GM23248 (cell line): ENCODE data around the gene CENPX. TPM values are rescaled to one million over a fixed set of nuclear protein-coding genes. Genes with fewer than 3 reads are reported as not detected.
"Not testable (repeated sequence)": the region's sequence is repeated elsewhere in the genome, so short reads cannot be mapped to it uniquely, and the experiment has no call there.

Experiments used
- DNase-seq: peaks from one replicate; pipeline ENCODE4 v3.0.0-alpha.2; 2015
- H2AFZ ChIP-seq: fragments of 200-600 bp; sonication (generic); 2 replicates; pipeline ENCODE4 v1.6.1; 2016; ENCODE audit warnings: antibody characterized with exemption
- H3F3A ChIP-seq: fragments of 200-600 bp; sonication (generic); 2 replicates; pipeline ENCODE4 v1.6.1; 2016; ENCODE audit warnings: mild to moderate bottlenecking, antibody characterized with exemption, mixed run types; ENCODE audit not compliant: insufficient read depth
- H3K27ac ChIP-seq: fragments of 200-600 bp; sonication (generic); 2 replicates; pipeline ENCODE4 v1.5.1; 2016; ENCODE audit warnings: mild to moderate bottlenecking
- H3K27me3 ChIP-seq: fragments of 200-600 bp; sonication (generic); replicated peaks from 2 replicates; pipeline ENCODE4 v1.6.1; 2016; ENCODE audit warnings: mild to moderate bottlenecking; ENCODE audit not compliant: insufficient read depth
- H3K36me3 ChIP-seq: fragments of 200-600 bp; sonication (generic); 2 replicates; pipeline ENCODE4 v1.6.1; 2016; ENCODE audit warnings: low read depth, mild to moderate bottlenecking
- H3K4me1 ChIP-seq: fragments of 200-600 bp; sonication (generic); 2 replicates; pipeline ENCODE4 v1.6.1; 2016; ENCODE audit warnings: mild to moderate bottlenecking; ENCODE audit not compliant: insufficient read depth
- H3K4me2 ChIP-seq: fragments of 200-600 bp; sonication (generic); one replicate; pipeline ENCODE4 v1.6.1; 2016; ENCODE audit warnings: mild to moderate bottlenecking; ENCODE audit not compliant: unreplicated experiment
- H3K4me3 ChIP-seq: fragments of 200-600 bp; sonication (generic); 2 replicates; pipeline ENCODE4 v1.5.1; 2016; ENCODE audit warnings: mild to moderate bottlenecking
- H3K79me2 ChIP-seq: fragments of 200-600 bp; sonication (generic); 2 replicates; pipeline ENCODE4 v1.6.1; 2016; ENCODE audit warnings: mild to moderate bottlenecking; ENCODE audit not compliant: insufficient read depth
- H3K9ac ChIP-seq: fragments of 200-600 bp; sonication (generic); 2 replicates; pipeline ENCODE4 v1.6.1; 2016; ENCODE audit warnings: mild to moderate bottlenecking
- H3K9me2 ChIP-seq: fragments of 200-600 bp; sonication (generic); 2 replicates; pipeline ENCODE4 v1.6.1; 2016; ENCODE audit warnings: mixed run types, mild to moderate bottlenecking, moderate library complexity; ENCODE audit not compliant: insufficient read depth
- H3K9me3 ChIP-seq: fragments of 200-600 bp; sonication (generic); one replicate; pipeline ENCODE4 v1.6.1; 2017; ENCODE audit warnings: low read depth
- H4K20me1 ChIP-seq: fragments of 200-600 bp; sonication (generic); 2 replicates; pipeline ENCODE4 v1.6.0; 2016; ENCODE audit not compliant: insufficient read depth
- EZH2 ChIP-seq: fragments of 200-600 bp; sonication (generic); IDR thresholded peaks from 2 replicates; pipeline ENCODE4 v1.6.1; 2018; ENCODE audit warnings: antibody characterized with exemption, mild to moderate bottlenecking; ENCODE audit not compliant: insufficient read depth, poor library complexity, severe bottlenecking
- EZH2phosphoT487 ChIP-seq: fragments of 200-600 bp; sonication (generic); IDR thresholded peaks from 2 replicates; pipeline ENCODE4 v1.6.1; 2018; ENCODE audit warnings: antibody characterized with exemption, moderate library complexity, mild to moderate bottlenecking, low read depth; ENCODE audit not compliant: insufficient read depth
- WGBS, 2 experiments: methylation state at CpG; one replicate each; pipeline ENCODE4 v1.1.6; 2015 to 2017; ENCODE audit warnings: low lambda C conversion rate in 2 of 2, low coverage in 1 of 2; ENCODE audit errors: missing lambda C conversion rate in 2 of 2; 5-methylcytosine and 5-hydroxymethylcytosine counted together
- in situ Hi-C: fragments of 300-500 bp; cut with MboI; formaldehyde crosslinking; loops from 2 replicates; pipeline ENCODE4 v1.15.0; 2020
- polyA plus RNA-seq: library from polyadenylated mRNA; unstranded; fragments of >200 nt; fragmentation: Nextera tagmentation; extraction: Ambion mirVana; gene quantifications from 2 replicates; pipeline ENCODE4 v1.2.1, GENCODE V29; 2016
- total RNA-seq: library from RNA; depleted of rRNA; stranded (reverse); fragments of >200 nt; shearing (Covaris generic); gene quantifications from 2 replicates; pipeline ENCODE4 v1.2.3, GENCODE V29; 2014

The CENPX gene
- total and polyA plus RNA-seq, 2 experiments from 2014 or later = 43.9 to 68.6 TPM

DNA sequence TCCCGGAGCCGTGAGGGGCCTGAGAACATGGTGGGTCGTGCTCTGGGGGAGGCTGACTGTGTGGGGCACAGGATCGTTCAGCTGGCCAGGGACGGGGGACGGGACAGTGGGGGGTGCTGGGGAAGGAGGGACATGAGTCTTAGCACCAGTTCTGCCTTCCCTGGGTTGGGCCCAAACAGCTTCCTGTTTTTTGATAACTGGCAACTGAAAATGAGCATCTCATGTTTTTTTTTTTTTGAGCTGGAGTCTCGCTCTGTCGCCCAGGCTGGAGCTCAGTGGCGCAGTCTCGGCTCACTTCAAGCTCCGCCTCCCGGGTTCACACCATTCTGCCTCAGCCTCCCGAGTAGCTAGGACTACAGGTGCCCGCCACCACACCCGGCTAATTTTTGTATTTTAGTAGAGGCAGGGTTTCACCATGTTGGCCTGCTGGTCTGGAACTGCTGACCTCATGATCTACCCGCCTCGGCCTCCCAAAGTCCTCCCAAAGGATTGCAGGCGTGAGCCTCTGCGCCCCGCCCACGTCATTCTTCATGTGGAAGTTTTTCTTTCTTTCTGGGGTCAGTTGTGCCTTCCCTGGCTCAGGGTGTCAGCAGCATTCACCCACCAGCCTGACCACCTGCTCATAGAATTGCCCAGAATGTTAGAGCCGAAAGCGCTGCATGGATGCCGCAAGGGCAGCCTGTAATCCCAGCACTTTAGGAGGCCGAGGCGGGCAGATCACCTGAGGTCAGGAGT lies 38.9 kb downstream of the CENPX start:
- H3F3A ChIP-seq = no peaks in the 10 kb centered on the region
- H3K79me2 ChIP-seq = 0 out of 2 replicates have a peak, but pooled peaks cover 6% of the 10 kb centered on the region
- H3K36me3 ChIP-seq = no peaks in the 10 kb centered on the region; the same call in 1 of the 2 replicates
- H3K9me3 ChIP-seq = no peaks in the 10 kb centered on the region
- H3K4me2 ChIP-seq = no peak overlapping the region
- no peak overlapping the region for H3K4me3 ChIP-seq
- no peak overlapping the region for H3K9ac ChIP-seq
- no peaks in the 10 kb centered on the region for H4K20me1 ChIP-seq
- no peak for DNase-seq
- TF ChIP-seq EZH2 = no peak
- no peak for TF ChIP-seq EZH2phosphoT487
- H3K27ac ChIP-seq = no peak overlapping the region
- no peaks in the 10 kb centered on the region for H3K9me2 ChIP-seq
- no peaks in the 10 kb centered on the region for H3K27me3 ChIP-seq
- WGBS, 2 experiments = 94 to 95% methylated on average over 26 of the region's 26 CpGs
- in situ Hi-C loops = no loop called here
- H2AFZ ChIP-seq = no peak overlapping the region
- H3K4me1 ChIP-seq = no peaks in the 10 kb centered on the region

DNA sequence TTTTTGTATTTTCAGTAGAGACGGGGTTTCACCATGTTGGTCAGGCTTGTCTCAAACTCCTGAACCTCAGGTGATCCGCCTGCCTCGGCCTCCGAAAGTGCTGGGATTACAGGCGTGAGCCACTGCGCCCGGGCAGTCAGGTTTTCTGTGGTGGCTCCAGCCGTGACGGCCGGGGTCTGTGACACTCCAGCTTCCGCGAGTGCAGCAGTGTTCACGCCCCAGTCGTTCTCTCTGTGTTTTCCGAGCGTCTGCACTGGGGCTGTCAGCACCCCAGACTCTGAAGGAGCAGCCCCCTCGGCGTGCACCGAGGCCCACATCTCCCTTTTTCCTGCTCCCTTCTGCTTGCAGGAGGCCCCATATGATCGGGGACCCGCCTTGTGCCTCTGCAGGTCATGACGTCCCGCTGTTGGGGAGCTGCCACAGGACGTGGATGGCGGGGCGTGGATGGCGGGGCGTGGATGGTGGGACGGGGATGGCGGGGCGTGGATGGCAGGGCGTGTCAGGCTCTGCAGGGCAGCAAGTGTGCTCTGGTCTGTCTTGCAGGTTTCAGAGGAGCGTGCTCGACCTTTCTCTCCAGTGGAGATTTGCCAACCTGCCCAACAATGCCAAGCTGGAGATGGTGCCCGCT lies 39.6 kb downstream of the CENPX start:
- no peak for DNase-seq
- Histone ChIP-seq H2AFZ (no peak overlapping the region), H3K79me2 (0 out of 2 replicates have a peak, but pooled peaks cover 6% of the 10 kb centered on the region), H3K9ac (no peak overlapping the region), H3K9me2 (no peaks in the 10 kb centered on the region), H4K20me1 (no peaks in the 10 kb centered on the region), H3F3A (no peaks in the 10 kb centered on the region), H3K4me3 (no peak overlapping the region), H3K4me1 (no peaks in the 10 kb centered on the region), H3K4me2 (no peak overlapping the region), H3K36me3 (no peaks in the 10 kb centered on the region; the same call in 1 of the 2 replicates), H3K9me3 (no peaks in the 10 kb centered on the region), H3K27ac (no peak overlapping the region), H3K27me3 (no peaks in the 10 kb centered on the region)
- in situ Hi-C loops = no loop called here
- WGBS, 2 experiments = 95% methylated on average over 30 to 35 of the region's 35 CpGs
- no peak for TF ChIP-seq EZH2
- no peak for TF ChIP-seq EZH2phosphoT487

DNA sequence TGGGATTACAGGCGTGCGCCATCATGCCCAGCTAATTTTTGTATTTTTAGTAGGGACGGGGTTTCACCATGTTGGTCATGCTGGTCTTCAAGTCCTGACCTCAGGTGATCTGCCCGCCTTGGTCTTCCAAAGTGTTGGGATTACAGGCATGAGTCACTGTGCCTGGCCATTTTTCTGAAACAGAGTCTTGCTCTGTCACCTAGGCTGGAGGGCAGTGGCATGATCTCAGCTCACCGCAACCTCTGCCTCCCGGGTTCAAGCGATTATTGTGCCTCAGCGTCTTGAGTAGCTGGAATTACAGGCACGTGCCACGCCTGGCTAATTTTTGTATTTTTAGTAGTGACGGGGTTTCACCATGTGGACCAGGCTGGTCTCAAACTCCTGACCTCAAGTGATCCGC lies 41.2 kb downstream of the CENPX start:
- H3K36me3 ChIP-seq, H3K9ac ChIP-seq, H3K79me2 ChIP-seq, H4K20me1 ChIP-seq, H3F3A ChIP-seq, in situ Hi-C loops, H2AFZ ChIP-seq, H3K4me1 ChIP-seq, H3K9me3 ChIP-seq, DNase-seq, H3K4me2 ChIP-seq, H3K27me3 ChIP-seq, H3K4me3 ChIP-seq, H3K27ac ChIP-seq, H3K9me2 ChIP-seq: not testable (repeated sequence)
- WGBS, 2 experiments = 98% methylated on average over 12 of the region's 12 CpGs

DNA sequence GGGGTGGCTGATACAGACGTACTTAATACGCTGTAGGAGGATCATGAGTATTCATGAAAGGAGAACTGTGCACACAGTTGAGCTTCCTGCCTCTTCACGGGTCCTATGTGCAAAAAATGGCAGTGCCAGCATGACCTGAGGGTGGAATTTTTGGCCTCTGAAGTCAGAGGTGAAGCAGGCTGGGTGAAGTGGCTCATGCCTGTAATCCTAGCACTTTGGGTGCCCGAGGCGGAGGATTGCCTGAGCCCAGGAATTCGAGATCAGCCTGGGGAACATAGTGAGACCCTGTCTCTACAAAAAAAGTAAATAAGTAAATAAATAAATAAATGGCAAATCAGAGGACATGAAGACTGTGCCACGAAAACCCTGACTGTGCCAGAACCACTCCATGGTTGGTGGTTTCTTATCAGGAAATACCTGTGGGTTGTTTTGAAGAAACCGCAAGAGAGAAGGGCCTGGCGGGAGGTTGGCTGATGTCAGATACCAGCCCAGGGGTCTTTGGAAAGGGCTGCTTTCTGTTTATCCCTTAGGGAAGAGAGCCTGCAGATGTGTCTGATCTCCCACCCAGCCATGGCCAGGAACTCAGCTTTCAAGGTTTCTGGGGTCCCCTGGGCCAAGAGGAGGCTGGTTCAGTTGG lies 41.9 kb downstream of the CENPX start:
- H3K36me3 ChIP-seq = no peaks in the 10 kb centered on the region; the same call in 1 of the 2 replicates
- H3K27ac ChIP-seq = no peak overlapping the region
- H3K27me3 ChIP-seq = no peaks in the 10 kb centered on the region
- no peak overlapping the region for H3K4me2 ChIP-seq
- WGBS, 2 experiments = 89 to 90% methylated on average over 9 of the region's 9 CpGs
- no peaks in the 10 kb centered on the region for H3K9me2 ChIP-seq
- in situ Hi-C loops = no loop called here
- H3K9me3 ChIP-seq = no peaks in the 10 kb centered on the region
- TF ChIP-seq EZH2 (no peak), EZH2phosphoT487 (no peak)
- H2AFZ ChIP-seq = no peak overlapping the region
- H4K20me1 ChIP-seq = no peaks in the 10 kb centered on the region
- H3K4me1 ChIP-seq = no peaks in the 10 kb centered on the region
- no peaks in the 10 kb centered on the region for H3F3A ChIP-seq
- H3K79me2 ChIP-seq = 0 out of 2 replicates have a peak, but pooled peaks cover 6% of the 10 kb centered on the region
- no peak for DNase-seq
- no peak overlapping the region for H3K9ac ChIP-seq
- H3K4me3 ChIP-seq = no peak overlapping the region
